GM19468 (cell line): Measurements from ENCODE around the gene CAPN7.

Experiments used
- ATAC-seq: cut with Tn5 transposase; IDR thresholded peaks from one replicate; pipeline ENCODE4 v1.9.1; 2021; ENCODE audit warnings: mild to moderate bottlenecking, moderate library complexity, moderate number of reproducible peaks; ENCODE audit not compliant: unreplicated experiment; ENCODE audit errors: extremely low read depth

The CAPN7 gene

GRCh38 chr3:15271785-15272381 lies 65.8 kb downstream of the CAPN7 start:
- peak; percentile 54 for ATAC-seq

- ATAC-seq: no peak
Observed at GRCh38 chr3:15272426-15273196, 66.6 kb downstream of the CAPN7 start.

- ATAC-seq: no peak
Observed at GRCh38 chr3:15273227-15273626, 67.2 kb downstream of the CAPN7 start.

DNA sequence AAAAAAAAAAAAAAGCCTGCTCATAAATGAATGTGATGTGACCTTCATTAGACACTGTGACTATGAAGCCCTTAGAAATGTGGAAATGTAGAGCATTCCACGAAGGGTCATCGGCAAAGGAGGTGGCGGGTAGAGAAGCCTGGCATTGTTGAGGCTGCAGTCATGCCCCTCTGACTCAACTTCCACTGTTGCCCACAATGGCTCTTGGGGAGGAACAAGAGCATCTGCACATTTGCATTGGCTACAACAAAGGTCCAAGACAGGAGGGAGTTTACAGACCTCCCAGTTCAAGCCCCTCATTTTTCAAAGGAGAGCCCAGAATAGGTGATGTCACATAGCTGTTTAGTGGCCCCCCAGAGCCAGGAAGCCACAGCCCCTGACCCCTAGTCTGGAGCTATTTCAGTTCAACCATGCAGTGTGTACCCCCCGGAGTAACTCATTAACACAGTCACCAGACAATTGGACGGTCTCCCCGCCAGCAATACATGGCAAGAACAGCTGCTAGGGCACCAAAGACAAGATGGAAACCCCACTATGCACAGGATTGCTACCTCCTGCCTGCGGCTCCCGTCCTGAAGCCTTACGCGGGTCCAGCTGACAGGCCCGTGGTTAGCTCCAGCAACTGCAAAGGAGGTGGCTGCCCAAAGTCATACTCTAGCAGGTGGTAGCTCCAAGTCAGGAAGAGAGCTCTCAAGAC lies 70.1 kb downstream of the CAPN7 start:
- ATAC-seq: no peak

DNA sequence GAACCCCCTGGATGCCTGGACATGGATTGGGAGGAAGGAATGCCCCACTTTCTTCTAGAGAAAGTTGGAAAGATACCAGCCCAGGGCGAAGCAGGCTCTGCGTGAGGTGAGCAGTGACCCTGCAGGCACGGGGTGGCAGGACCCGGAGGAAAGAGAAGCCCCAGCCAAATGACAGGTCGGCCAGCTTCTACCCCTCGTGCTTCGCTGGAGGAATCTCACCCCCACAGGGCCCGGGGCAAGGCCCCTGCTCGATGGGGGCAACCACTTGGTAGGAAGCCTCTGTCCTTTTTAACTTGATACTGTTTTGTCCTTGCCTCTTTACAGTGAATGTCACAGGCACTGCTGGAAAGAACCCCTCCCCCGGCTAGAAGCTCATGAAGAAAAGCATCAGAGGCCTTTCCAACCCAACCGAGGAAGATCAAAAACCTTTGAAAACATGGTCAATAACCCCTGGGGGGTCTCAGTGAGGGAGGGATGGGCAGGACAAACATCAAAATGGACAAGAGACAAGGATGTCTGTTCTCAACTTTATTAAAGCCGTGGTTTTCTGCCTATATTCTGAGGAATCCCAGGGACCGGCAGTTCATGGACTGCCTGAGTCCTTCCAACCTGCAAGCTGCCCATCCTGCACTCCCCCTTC lies 71.9 kb downstream of the CAPN7 start:
- no peak for ATAC-seq

GRCh38 chr3:15279205-15279604 lies 73.2 kb downstream of the CAPN7 start:
- ATAC-seq: no peak

- no peak for ATAC-seq
Observed at GRCh38 chr3:15279671-15280402, 73.8 kb downstream of the CAPN7 start.

GRCh38 chr3:15280853-15281532 lies 74.9 kb downstream of the CAPN7 start:
- ATAC-seq: no peak

- no peak for ATAC-seq
Observed at GRCh38 chr3:15281817-15282216, 75.8 kb downstream of the CAPN7 start.

- no peak for ATAC-seq
Observed at GRCh38 chr3:15283702-15284101, 77.7 kb downstream of the CAPN7 start.

- ATAC-seq: no peak
Observed at GRCh38 chr3:15284121-15284889, 78.3 kb downstream of the CAPN7 start.

- ATAC-seq: no peak
Observed at GRCh38 chr3:15286022-15286421, 80.0 kb downstream of the CAPN7 start.

GRCh38 chr3:15287565-15288330 lies 81.7 kb downstream of the CAPN7 start:
- no peak for ATAC-seq

DNA sequence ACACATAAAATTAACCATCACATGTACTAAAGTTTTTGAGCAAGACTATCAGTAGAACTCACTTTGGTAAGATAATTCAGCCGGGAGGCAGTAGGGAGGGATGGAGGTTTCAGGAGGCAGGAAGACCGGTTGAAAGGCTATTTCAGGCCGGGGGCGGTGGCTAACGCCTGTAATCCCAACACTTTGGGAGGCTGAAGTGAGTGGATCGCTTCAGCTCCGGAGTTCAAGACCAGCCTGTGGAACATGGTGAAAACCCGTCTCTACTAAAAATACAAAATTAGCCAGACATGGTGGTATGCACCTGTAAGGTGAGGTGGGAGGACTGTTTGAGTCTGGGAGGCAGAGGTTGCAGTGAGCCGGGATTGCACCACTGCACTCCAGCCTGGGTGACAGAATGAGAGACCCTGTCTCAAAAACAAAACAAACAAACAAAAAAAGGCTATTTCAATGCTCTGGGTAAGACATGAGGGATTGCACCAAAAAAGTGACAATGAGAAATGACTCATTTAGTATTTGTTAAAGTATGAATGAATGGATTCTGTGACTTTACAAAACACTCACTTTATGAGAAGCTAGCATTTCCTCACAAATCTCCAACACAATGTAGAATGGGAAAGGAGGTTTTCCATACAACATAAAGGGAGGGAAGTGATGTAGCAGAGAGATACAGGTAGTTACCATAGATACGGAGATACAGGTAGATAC lies 82.4 kb downstream of the CAPN7 start:
- ATAC-seq: no peak

DNA sequence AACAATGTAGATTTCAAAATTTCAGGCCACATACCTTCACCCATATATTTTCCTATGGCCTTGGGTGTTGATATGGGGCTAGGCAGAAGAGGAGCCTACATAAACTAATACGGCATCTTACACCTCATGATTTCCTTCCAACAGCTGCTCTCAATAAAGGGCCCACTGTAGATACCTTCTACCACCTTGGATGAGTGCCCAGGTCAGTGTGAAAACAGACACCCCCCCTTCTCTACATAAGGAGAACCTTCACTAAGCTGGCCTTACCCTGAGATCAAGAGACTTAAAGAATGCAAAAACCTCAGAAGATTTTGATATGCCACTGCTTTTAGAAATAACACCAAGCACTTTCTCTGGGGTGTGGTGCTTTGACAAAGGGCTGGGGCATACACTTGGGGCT lies 83.6 kb downstream of the CAPN7 start:
- ATAC-seq: no peak

DNA sequence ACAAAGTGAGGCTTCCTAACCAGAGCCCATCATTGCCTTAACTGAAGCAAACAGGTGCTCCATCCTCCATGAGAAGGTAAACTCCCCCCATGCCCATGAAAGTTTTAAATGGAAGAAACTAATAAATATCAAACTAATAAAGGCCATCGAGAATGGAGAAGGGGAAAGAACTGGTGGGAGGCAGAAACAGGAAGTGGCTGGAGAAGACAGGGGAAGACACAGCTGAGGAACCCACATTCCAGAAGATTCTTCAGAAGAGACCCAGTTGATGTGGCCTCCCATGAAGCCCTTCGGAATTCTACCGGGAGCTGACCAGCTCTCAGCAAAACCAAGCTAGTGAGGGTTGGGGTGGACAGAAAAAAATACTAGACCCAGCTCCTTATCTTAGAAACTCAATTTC lies 84.7 kb downstream of the CAPN7 start:
- ATAC-seq: no peak
